DMS53 (cell line): ENCODE measurements around the gene PIK3CG.

Experiments used
- DNase-seq: peaks from one replicate; lab custom pipeline; 2025; lab: John Stamatoyannopoulos, UW

PIK3CG gene

DNA sequence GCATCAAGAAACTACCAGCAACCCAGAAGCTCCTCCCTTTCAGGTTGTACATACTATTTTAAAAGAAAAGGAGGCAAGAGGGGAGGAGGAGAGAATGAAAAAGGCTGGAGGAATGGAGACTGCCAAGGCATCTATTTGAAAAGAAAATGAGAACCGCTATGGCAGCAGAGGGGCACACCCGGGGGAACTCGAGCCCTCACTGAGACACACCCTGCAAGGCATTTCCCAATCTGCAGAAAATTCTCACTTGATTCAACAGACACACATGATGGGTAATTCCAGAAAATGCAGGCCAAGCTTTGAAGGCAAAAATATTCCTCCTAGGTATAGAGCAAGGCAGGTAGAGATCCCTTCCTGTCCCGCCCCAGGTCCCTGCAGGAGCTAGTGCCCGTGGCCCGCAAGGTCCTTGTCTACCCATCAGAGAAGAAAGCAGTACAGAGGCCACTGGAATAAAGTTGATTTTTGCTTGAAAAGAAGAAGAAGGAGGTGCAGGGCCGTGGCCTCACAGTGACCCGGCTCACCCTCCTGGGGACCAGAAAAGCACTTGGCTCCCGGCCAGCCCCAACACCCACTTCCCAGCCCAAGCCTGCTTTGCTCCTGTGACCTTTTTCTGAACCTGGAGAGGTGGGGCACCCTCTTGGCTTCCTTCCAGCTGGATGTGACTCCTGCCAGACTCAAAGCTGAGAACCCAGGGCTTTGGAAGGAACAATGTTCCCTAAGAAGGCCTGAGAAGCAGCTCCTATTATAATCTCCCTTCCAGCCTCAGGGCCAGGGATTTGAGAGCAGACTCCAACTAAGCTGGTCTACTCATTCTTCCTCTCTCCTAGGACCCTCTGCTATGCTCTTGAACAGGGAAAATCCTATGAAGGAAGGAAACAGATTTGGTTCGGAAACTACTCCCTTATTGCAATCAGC lies 6.2 kb upstream of the PIK3CG start:
- DNase-seq = peak; percentile 15

DNA sequence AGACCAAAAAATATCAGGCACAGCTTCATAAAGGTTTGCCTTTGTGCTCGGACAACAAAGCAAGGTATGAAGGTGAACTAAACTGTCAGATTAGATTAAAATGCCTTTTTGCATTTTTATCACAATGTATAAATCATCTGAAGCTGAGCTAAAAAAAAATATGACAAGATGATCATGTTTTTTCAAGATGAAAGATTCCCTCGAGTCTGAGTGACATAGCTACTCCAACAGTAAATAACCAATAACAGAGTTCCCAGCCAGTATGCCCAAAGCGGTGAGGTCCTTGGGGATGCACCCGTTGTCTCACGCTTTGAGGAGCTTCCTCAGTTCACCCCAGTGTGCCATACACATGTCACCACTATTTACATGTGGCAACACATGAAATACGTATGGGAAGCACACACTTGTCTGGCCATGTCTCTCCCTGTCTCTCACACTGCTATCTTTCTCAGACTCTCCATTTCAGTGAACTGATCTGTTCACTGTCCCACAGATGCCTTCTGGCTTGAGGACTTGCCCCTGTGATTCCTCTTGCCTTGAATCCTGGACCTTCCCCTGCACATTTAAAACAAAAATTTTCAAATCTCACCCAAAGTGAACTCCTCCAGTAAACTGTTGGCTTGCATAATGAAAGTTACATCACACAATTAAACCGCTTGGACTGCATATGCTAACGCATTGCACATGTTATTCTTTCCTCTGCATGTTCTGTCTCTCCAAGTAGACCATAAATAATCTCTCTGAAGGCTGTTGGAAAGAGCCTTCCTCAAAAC lies 2.6 kb upstream of the PIK3CG start:
- DNase-seq = no peak

DNA sequence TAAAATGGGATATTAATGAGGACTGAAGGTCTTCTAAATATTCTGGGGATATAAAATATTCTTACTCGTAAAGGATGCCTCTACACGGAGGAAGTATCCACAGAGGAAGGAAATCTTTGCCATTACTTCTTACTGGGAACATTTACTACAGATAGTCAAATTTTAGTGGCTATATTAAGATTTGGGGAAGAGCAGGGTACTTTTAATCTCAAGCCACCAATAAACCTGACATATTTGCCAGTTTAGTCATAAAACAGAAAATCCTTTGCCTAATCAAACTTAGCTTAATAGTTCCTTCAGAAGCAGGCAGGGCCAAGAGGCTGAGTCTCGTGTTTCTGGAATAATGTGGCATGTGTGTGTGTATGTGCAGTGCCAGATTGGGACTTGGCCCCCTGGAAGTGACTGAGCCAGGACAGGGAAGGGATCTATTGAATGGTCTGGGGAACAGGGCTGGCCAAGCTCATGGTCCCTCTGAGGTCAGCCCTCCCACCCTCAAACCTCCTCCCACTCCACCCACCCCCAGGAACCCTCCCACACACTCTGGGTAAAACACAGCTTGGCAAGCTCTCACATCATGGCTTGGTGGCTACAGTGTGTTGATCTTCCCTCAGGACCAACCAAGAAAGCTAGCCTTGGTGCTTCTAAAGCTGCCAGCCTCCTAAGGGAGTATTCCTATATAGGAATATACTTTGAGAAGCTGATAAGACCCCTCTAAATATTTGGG lies 1.6 kb upstream of the PIK3CG start:
- no peak for DNase-seq

DNA sequence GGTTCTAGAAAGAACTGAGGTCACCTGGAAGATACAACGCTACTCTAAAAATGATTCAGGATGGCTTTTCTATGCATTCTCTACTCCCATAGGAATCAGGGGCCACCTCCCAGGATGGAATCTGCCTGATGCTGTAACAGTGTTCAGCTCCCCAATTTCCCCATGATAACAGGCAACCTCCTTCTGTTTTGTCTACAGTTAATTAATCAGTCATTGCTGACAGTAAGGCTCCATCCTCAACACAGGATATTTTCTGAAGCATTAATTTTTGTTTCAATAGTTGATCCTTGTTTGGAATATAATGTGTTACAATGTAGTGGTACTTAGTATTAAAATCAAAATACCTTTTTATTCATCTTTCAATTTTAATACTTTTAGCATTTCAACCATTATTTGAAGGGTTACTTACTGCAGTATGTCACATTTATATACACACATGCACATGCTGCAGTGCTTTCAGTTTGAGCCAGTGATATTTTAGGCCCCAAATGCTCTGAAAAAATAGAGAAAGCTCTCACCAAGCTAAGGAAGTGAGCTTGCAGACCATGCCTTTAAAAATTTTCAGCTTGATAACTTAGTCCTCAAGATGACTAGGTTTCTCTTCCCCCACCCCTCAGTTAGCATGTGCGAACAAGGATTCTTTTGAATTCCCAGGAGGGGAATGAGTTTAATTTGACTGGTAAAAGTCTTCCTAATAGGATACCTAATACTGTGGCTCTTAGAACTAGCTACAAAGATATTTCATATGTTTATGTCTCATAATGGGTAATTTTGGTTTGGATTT lies 592 bp upstream of the PIK3CG start:
- DNase-seq = no peak

DNA sequence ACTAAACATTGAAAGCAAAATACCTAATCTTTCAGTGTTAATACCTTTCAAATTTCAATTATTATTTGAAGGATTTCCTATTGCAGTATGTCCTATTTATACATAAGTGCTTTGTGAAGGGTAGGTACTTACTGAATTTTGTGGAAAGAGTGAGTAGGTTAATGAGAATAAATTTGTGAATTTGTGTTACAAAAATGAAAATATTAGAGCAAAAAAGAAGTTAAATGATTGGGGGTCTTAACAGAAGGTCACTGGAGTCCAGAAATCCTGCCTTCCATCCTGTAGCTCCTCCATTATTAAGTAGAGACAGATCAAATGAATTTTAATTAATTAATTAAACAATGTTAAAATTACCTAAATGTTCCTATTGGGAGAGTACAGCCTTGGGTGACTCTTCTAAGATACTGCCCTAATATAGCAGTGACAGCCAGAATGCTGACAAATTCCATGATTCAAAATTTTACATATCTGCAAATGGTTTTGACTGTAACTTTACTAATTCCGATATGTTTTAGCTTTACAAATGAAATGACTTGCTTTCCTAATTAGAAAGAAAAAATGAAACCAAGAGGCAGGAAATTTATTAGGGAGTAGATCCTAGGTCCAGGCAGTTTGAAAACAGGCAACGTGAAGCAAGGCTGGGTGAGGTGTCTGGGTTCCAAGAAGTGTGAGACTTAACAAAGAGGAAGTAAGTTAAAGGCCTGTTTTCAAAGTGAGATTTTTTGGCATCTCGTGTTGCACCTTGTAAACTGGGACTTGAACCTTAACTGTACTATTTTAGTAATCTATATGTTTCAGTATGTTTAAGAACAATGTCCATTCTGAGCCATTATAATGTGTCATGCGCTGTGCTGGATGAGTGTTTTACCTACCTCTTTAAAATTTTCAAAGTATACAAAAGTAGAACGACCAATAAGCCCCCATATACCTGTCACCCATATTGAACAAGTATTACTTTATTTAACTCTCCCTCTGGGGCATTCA lies 1.5 kb downstream of the PIK3CG start:
- DNase-seq = no peak

DNA sequence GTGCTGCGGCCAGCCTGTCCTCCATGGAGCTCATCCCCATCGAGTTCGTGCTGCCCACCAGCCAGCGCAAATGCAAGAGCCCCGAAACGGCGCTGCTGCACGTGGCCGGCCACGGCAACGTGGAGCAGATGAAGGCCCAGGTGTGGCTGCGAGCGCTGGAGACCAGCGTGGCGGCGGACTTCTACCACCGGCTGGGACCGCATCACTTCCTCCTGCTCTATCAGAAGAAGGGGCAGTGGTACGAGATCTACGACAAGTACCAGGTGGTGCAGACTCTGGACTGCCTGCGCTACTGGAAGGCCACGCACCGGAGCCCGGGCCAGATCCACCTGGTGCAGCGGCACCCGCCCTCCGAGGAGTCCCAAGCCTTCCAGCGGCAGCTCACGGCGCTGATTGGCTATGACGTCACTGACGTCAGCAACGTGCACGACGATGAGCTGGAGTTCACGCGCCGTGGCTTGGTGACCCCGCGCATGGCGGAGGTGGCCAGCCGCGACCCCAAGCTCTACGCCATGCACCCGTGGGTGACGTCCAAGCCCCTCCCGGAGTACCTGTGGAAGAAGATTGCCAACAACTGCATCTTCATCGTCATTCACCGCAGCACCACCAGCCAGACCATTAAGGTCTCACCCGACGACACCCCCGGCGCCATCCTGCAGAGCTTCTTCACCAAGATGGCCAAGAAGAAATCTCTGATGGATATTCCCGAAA lies 2.7 kb downstream of the PIK3CG start:
- no peak for DNase-seq

DNA sequence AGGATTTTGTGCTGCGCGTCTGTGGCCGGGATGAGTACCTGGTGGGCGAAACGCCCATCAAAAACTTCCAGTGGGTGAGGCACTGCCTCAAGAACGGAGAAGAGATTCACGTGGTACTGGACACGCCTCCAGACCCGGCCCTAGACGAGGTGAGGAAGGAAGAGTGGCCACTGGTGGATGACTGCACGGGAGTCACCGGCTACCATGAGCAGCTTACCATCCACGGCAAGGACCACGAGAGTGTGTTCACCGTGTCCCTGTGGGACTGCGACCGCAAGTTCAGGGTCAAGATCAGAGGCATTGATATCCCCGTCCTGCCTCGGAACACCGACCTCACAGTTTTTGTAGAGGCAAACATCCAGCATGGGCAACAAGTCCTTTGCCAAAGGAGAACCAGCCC lies 3.3 kb downstream of the PIK3CG start:
- no peak for DNase-seq

DNA sequence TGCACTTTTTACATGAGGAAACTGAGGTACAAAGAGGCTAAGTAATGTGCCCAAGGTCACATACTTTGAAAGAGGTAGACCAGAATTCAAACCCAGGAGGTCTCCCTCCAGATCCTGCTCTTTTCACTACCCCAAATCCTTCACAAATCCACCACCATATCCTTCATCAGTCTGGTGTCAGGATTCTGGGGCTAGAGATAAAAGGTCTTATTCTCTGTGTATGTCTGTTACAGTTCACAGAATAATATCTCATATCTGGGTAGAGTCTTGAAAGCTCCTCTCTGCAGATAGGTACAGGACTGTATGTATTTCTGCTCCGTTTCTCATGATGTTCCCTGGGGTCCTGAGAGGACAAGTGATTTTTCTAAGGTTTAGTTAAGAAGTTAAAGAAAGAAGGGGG lies 4.9 kb downstream of the PIK3CG start:
- no peak for DNase-seq

DNA sequence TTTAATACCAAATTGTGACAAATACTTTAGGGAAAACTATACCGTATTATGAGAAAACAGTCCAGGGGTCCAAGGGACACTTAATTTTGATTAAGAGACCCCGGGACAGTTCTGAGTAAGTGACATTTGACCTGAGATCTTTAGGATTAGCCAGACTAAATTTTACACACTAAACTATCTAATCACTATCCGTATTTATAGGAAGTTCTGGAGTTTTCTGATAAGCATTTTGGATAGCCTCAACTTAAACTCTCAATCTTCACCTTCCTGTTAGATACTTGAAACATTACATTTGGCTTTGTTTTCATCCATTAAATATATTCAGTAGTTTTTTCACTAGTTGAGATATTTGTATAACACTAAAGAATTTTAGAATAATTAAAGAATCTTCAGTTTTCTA lies 5.4 kb downstream of the PIK3CG start:
- DNase-seq = no peak

DNA sequence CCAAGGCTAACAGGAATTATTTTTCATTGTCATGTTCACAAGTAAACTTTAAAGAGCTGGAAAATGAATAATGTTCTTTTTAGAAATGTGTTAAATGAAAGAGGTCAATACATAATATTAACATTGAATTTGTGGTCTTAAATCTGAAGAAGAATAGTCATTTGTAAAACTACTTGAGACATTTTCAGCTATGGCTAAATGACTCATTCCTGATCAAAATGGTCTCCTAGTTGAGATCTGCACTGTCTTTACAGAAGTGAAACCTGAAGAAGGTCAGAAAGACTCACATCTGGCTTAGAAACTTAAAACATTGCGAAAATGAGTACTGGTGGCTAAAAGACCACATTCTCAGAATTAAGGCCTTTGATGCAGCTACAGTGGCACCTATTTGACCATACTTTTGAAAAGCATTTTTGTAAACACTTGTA lies 5.9 kb downstream of the PIK3CG start:
- no peak for DNase-seq

DNA sequence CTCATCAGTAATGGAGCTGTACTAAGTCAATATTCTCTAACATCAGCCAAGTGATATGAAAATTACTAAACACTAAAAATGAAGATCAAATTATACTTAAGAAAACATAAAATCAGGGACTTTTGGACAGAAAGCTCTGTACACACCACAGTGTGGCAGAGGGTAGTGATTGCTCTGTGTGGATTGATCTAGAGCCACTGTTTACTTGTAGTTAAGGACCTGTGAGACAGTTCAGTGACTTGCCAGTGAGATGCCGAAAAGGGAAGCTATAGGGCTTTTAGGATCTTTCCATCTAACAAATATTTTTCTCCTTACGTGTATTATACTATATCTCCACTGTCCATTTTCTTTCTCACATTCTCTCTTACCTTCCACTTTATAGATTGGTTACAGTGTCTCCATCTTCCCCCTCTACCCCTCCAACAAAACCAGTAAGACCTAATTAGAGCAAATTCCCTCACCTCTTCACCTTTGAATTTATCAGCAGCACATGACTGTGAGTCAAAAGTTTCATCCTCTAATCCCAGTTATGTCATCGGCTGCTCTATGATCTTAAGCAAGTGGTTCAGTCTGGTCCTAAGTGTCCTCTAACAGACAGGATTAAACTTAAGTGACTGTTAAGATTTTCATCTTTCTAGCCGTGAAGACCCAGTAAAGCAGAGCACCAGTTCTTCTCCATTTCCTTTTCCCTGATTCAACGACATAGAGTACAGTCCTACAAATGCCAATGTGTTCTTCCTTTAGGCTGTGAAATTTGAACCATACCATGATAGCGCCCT lies 6.9 kb downstream of the PIK3CG start:
- DNase-seq = no peak

DNA sequence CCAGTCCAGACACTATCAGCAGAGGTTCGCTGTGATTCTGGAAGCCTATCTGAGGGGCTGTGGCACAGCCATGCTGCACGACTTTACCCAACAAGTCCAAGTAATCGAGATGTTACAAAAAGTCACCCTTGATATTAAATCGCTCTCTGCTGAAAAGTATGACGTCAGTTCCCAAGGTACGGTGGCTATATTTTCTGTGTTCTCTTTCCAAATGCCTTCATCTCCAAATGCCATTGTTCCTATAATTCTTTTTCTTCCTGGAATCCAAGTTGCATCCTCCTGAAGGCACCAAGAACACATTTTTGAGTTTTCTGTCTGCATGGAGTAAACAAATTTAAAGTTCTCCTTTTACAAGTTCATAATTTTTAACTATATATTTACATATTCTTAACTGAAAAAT lies 7.7 kb downstream of the PIK3CG start:
- no peak for DNase-seq

DNA sequence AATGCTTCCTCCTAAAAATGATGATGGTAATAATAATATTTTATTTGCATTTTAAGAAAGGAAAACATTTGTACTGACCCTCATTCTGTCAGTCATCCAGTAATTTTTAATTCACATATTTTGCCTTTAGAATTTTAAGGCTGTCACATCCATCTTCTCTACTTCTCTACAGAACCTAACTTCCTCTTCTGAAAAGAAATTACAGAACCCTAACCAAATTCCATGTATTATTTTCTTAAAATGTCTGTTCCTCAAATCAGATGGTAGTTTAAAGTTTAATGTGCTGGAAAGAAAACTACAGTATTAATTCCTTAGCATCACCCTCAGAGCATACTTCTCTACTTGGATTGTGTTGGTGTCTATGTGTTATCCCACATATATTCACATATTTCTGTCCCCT lies 9.0 kb downstream of the PIK3CG start:
- no peak for DNase-seq

DNA sequence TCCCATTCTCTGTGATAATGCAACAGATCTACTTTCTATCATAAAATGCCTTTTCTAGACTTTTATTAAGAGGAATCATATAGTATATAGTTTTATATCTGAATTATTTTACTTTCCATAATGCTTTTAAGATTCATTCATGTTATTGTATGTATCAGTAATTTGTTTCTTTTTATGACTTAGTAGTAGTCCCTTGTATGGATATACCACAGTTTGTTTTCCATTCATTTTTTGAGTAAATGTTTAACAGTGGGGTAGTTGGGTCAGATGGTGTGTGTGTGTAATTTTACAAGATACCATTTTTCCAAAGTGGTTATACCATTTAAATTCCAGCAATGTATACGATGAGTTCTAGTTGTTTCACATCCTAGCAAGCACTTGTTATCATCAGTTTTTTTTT lies 10.4 kb downstream of the PIK3CG start:
- no peak for DNase-seq

DNA sequence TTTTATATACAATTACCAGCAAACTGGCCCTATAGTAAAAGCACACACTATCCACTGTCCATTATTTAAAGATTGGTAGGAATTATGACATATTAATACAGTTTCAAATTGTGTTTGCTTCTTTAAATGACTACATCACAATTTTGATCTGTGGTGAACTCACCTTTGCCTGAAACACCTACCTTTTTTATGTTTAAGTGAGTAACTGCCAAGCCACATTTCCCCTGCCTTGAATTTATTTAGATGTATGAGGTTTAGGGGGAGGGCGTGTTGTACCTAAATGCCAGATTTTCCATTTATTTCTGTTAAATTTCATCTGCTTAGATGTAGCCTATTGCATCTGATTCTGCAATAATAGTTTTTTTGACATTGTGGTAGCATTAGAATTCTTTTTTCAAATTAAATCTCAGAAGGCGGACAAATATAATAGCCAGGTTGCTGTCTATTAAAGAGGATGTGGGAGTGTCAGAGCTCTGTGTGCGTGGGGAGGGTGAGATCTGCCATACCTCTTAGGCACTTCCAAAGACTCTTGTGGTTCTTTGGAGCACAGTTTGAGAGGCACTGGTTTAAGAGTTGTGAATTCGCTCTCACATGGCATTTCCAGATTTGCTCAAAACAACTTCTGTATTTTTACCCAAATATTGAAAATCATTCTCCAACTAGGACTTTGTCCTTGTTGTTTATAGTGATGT lies 13.8 kb downstream of the PIK3CG start:
- DNase-seq = no peak

DNA sequence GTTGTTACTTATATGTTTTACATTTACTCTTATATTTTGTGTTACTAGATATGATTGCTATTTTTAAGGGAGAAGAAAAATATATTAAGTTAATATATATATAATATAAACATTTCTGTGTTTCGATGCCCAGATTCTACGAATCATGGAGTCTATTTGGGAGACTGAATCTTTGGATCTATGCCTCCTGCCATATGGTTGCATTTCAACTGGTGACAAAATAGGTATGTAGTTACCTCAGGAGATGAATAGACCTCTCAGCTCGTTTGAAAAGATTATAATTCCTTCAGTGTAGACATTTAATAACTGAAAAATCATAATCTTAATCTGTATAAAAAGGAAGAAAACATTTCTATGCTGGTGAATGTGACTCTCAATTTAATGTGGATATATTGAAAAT lies 16.9 kb downstream of the PIK3CG start:
- no peak for DNase-seq

DNA sequence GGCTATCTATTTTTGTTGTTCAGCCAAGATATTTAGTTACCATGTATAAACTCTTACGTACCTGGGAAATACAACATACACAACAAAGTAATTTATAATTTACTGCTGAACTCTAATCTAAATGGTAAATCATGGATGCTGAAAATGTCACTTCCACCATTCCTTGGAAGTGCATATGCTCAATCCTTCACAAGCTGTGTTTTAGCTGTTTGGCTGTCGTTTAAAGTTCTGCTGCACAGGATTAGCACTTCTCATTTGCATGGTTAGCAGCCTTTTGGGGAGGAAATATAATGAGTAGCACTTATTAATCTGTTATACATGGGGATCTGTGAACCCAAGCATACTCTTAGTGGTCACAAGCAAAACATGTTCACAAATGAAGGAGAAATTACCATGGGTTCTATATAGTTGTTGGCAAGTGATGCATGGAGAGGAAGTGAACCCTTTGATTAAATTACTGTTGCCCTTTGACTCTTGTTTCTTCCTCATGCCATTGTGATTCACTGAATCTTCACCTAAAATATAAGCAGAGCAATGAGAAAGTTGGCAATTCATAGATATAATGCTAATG lies 18.5 kb downstream of the PIK3CG start:
- DNase-seq = no peak

DNA sequence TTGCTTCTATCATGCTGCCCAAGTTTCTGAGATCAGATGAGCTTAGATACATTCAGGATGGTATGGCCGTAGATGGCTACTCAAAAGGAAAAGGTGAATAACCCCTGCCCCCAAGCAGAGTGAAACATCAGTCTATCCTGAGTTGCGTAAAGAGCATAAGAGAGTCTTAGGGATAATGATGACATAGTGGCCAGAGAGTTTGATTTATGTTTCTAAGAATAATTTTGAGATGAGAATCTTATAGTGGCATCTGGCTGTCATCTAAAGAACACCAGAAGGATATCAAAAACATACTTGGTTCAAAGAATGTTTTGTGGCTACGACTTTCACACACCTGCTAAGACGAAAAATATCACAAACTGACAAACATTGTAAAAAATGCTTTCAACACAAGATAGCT lies 20.6 kb downstream of the PIK3CG start:
- no peak for DNase-seq
